GM13976 (cell line): ENCODE data around the gene SENP1.

ENCODE experiments used
- DNase-seq: peaks from one replicate; pipeline ENCODE4 v3.0.0; 2012; ENCODE audit warnings: low spot score
- in situ Hi-C: fragments of 300-500 bp; cut with MboI; formaldehyde crosslinking; loops from one replicate; pipeline ENCODE4 v1.12.0; 2022; ENCODE audit warnings: low sequenced_read_pairs, mixed read lengths, inconsistent platforms; ENCODE audit not compliant: unreplicated experiment
- TF ChIP-seq, protein P1 (sequence below): IDR thresholded peaks from 2 replicates; pipeline ENCODE4 v1.5.1; 2012; ENCODE audit warnings: borderline replicate concordance, mild to moderate bottlenecking; ENCODE audit not compliant: insufficient read depth; ENCODE audit errors: extremely low read depth, missing control alignments, control extremely low read depth

SENP1 gene

DNA sequence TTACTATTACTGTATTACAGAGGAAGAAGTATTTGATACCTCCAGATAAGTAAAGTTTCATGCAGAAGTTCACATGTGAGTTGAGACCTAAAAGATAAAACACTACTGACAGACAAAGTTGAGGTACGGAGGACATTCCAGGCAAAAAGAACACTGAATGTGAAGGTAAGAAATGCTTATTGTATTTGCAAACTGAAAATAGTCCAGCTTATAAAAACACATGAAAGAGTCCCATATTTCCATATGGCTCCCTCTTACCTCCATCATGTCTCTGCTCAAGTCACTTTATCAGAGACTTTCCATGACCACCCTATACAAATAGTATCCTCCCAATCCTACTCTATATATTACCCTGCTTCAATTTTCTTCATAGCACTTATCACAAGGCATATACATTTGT, 35.8 kb downstream of the SENP1 start:
- no peak for DNase-seq
- TF ChIP-seq, protein P1, sequence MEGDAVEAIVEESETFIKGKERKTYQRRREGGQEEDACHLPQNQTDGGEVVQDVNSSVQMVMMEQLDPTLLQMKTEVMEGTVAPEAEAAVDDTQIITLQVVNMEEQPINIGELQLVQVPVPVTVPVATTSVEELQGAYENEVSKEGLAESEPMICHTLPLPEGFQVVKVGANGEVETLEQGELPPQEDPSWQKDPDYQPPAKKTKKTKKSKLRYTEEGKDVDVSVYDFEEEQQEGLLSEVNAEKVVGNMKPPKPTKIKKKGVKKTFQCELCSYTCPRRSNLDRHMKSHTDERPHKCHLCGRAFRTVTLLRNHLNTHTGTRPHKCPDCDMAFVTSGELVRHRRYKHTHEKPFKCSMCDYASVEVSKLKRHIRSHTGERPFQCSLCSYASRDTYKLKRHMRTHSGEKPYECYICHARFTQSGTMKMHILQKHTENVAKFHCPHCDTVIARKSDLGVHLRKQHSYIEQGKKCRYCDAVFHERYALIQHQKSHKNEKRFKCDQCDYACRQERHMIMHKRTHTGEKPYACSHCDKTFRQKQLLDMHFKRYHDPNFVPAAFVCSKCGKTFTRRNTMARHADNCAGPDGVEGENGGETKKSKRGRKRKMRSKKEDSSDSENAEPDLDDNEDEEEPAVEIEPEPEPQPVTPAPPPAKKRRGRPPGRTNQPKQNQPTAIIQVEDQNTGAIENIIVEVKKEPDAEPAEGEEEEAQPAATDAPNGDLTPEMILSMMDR, result no peak
- in situ Hi-C loops, result no loop called here

- DNase-seq, result no peak
- TF ChIP-seq, protein P1, result no peak
- in situ Hi-C loops, result no loop called here
Observed at GRCh38 chr12:48069241-48069640, 36.6 kb downstream of the SENP1 start.

GRCh38 chr12:48068457-48068856, 37.4 kb downstream of the SENP1 start:
- TF ChIP-seq, protein P1, result no peak
- in situ Hi-C loops, result no loop called here
- no peak for DNase-seq

GRCh38 chr12:48067250-48067938, 38.5 kb downstream of the SENP1 start:
- peak; percentile 18 for DNase-seq
- TF ChIP-seq, protein P1, result no peak
- in situ Hi-C loops, result no loop called here

DNA sequence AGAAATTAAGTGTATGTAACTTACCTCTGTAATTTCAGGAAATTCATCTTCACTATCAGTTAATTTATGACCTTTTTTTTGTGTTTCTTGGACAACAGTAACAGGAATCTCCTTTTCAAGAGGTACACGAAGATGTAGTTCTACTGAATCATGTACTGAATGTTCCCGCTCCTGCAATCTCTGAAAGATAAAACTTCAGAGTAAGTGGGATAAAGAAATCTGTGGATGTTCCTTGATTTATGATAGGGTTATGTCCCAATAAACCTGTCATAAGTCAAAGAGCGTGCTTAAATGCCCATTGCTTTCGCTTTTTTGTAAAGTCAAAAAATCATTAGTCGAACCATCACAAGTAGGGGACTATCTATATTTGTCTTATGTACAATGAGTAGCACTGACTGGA, 40.8 kb downstream of the SENP1 start:
- in situ Hi-C loops, result no loop called here

GRCh38 chr12:48063530-48063929, 42.3 kb downstream of the SENP1 start:
- in situ Hi-C loops, result no loop called here
- TF ChIP-seq, protein P1, result no peak

More for the DNA sequence above, 40.8 kb downstream of the SENP1 start:
- no peak for DNase-seq
- TF ChIP-seq, protein P1, result no peak

GRCh38 chr12:48061938-48062719, 43.8 kb downstream of the SENP1 start:
- in situ Hi-C loops, result no loop called here
- TF ChIP-seq, protein P1, result no peak
- no peak for DNase-seq

More at GRCh38 chr12:48063530-48063929, 42.3 kb downstream of the SENP1 start:
- no peak for DNase-seq
